Fibroblast of lung (primary cell): ENCODE data around the gene TMEM43.

Experiments used
- EZH2 ChIP-seq: IDR thresholded peaks from 2 replicates; pipeline ENCODE4 v1.5.1; 2012; ENCODE audit warnings: low read length, control low read depth, mild to moderate bottlenecking; ENCODE audit errors: missing control alignments
- TF ChIP-seq, protein P1 (sequence below), 2 donors: IDR thresholded peaks in 1 of 2; conservative IDR thresholded peaks in 1 of 2; 1 replicate in 1 of 2; 2 replicates in 1 of 2; pipeline ENCODE4 v1.5.1; 2011 to 2012; ENCODE audit warnings: low read length in 2 of 2, control low read depth in 1 of 2, inconsistent platforms in 1 of 2, low read depth in 1 of 2, mild to moderate bottlenecking in 1 of 2

DNA sequence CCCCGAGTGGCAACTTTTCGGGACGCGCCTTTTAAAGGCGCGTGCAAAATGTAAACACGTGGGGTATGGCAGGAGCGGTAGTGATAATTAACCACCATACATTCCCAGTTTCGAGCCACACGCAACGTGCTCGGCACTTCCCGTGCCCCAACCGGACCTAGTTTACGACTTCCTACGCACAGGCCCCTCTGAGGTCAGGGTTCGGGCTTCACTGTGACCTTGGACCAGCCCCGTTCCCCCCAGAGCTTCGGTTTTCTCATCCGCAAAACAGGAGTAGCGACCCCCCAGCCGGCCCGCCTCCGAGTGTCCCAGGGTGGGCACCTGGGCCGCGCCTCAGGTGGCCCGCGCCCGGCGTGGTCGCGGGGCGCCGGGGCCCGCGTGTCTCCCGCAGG, 633 bp upstream of the TMEM43 start:
- TF ChIP-seq, protein P1, sequence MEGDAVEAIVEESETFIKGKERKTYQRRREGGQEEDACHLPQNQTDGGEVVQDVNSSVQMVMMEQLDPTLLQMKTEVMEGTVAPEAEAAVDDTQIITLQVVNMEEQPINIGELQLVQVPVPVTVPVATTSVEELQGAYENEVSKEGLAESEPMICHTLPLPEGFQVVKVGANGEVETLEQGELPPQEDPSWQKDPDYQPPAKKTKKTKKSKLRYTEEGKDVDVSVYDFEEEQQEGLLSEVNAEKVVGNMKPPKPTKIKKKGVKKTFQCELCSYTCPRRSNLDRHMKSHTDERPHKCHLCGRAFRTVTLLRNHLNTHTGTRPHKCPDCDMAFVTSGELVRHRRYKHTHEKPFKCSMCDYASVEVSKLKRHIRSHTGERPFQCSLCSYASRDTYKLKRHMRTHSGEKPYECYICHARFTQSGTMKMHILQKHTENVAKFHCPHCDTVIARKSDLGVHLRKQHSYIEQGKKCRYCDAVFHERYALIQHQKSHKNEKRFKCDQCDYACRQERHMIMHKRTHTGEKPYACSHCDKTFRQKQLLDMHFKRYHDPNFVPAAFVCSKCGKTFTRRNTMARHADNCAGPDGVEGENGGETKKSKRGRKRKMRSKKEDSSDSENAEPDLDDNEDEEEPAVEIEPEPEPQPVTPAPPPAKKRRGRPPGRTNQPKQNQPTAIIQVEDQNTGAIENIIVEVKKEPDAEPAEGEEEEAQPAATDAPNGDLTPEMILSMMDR (conservative IDR thresholded peaks at IDR 0.05 in 1 of 2, IDR thresholded peaks at IDR 0.05 in 1 of 2; ENCODE audit: low read depth in 1 of 2, low read length in 2 of 2), result no peak
- TF ChIP-seq EZH2, result no peak
